ENCODE results near the gene ESAM.

DNA sequence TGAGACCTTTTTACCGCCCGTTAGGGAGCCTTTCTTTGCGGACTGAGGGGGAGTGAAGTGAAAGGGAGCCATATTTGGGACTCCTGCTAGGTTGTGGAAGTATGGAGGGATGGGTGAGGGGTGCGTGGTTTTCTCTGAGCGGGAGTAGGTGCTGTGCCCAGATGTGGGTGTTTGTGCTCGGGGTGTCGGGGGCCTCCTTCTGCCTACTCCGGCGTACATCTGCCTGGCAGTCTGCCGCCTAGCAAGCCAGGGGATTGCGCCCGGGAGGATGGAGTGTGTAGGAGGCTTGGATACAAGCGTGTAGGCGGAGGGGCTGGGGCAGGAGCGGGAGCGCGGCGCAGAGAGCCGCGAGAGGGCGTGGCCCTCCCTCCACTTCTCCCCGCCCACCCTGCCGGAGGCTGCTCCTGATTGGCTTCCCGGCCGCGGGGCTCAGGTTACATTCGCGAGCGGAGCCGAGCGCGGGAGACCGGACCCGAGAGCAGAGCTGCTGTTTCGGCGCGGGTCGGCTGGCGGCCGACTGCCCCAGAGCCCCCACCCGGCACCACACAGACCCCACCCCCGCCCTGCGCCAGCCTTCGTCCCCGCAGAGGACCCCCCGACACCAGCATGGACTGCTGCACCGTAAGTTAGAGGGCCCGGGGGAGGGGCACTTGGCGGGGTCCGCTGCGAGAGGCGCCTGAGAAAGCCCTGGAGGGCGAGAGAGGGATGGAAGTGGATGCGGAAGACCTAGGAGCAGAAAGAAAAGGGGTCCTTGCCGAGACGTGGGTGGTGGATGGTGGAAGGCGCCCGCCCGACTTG, 22.4 kb downstream of the ESAM start, which contains the start of gene NRGN:
- TF ChIP-seq ZNF146 (tag by site-specific recombination; IDR thresholded peaks at IDR 0.05) (no peak), ZNF362 (tag by site-specific recombination; IDR thresholded peaks at IDR 0.05) (no peak), ZBTB7A (tag by site-specific recombination; IDR thresholded peaks at IDR 0.05; ENCODE audit: low read depth) (no peak)
- TF ChIP-seq, protein P1, sequence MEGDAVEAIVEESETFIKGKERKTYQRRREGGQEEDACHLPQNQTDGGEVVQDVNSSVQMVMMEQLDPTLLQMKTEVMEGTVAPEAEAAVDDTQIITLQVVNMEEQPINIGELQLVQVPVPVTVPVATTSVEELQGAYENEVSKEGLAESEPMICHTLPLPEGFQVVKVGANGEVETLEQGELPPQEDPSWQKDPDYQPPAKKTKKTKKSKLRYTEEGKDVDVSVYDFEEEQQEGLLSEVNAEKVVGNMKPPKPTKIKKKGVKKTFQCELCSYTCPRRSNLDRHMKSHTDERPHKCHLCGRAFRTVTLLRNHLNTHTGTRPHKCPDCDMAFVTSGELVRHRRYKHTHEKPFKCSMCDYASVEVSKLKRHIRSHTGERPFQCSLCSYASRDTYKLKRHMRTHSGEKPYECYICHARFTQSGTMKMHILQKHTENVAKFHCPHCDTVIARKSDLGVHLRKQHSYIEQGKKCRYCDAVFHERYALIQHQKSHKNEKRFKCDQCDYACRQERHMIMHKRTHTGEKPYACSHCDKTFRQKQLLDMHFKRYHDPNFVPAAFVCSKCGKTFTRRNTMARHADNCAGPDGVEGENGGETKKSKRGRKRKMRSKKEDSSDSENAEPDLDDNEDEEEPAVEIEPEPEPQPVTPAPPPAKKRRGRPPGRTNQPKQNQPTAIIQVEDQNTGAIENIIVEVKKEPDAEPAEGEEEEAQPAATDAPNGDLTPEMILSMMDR (tag by site-specific recombination; IDR thresholded peaks at IDR 0.05), result no peak
